HG03354 (cell line): Measurements from ENCODE around the gene RNF148.

Experiments used
- ATAC-seq: cut with Tn5 transposase; IDR thresholded peaks from one replicate; pipeline ENCODE4 v1.9.1; 2021; ENCODE audit warnings: mild to moderate bottlenecking; ENCODE audit not compliant: unreplicated experiment, poor library complexity, severe bottlenecking

Gene RNF148, protein sequence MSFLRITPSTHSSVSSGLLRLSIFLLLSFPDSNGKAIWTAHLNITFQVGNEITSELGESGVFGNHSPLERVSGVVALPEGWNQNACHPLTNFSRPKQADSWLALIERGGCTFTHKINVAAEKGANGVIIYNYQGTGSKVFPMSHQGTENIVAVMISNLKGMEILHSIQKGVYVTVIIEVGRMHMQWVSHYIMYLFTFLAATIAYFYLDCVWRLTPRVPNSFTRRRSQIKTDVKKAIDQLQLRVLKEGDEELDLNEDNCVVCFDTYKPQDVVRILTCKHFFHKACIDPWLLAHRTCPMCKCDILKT

DNA sequence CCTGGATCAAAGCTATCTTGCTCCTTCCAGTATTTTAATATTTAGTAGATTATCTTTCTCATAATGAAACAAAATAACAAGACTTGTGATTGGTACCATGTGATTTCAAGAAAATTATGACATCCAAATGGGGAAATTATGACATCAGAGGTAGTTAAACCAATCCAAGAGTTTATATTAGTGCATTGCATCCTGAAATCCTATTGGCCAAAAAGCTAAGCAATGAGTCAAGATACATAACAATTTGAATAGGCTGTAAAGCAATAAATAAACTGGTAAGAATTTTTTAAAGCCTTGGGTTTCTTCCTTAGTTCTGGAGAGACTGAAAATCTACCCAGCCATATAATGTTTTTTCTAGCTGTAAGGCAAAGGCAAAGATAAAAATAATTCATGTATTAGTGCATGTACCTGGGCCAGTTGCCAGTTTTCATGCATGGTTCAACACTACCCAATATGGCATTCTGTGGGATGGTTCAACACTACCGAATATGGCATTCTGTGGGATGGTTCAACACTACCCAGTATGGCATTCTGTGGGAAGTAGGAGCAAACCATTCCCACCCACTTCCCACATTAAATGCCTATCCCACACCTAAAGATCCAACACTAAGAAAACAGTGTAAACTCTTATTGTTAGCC is at the start of gene RNF148:
TSS of gene RNF148 (minus strand) at position 51 of the 639 bp plus-strand sequence. CDS start 172 bp downstream, outside the sequence.
- no peak for ATAC-seq

DNA sequence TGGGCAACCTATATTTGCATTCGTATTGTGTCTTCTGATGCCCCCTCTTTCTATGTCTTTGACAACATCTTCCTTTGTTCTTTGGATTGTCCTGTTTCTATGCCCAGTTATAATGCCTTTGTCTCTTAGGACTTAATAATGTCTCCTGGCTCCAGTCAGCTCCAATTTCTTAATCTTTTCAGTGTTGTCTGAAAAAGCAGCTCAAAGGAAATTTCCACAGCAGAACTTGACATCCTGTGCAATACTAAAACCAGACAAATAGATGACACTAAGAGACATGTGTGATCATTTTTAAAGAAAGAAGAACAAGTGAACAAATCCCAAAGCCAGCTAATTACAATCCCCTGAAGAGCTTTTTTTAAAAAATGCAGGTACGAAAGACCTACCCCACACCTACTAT is 47.7 kb upstream of the RNF148 start:
- ATAC-seq, result no peak

DNA sequence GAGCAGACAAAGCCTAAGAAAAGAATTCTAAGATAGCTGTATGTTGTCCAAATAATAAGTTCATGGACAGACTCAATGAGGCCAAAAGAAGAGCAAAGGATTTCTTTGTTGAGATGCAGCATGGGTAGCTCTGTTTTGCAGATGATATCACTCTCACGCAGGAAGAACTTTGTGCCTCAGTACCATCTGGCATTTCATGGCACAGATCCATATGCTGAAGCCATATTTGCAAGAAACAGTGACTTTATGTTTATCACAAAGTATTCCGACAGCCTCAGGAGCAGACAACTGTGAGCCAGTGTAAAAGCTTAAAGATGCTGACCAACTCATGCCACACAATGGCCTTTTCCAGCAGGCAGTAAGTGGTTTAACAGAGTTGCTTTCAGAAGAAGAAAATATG is 45.5 kb upstream of the RNF148 start:
- ATAC-seq, result no peak

DNA sequence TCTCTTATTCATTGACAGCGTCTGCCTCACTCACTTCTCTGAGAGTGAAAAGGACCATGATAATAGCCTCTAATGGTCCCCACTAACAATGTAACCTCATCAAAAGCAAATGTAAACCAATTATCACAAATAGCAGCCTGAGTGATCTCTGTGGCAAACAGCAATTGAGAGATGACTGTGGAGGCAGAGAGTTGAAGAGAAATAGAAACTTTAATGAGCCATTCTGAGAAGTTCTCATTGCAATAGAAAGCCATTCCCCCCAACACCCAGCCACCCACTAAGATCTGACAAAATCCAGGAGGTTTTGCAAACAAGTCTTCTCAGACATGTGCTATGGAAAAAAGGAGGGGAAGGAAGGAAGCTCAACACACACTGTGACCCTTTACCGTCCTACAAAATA is 44.2 kb upstream of the RNF148 start:
- ATAC-seq, result no peak

DNA sequence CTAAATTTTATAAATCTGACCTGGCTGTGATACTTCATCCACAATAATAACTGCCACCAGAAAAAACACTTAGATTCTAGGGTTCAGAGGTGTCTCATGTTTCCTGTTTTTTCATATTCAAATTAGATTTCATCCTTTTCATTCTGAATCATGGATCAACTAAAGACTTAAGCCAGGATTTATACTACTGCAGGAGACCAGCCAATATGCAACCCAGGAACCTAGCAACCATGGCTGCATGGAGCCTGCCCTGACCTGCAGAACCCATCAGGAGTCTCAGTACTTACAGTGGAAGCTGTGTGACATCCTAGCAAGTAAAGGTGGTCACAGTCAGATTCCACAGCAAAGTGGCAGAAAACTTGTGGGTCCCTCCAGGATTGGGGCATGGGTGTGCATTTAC is 40.5 kb upstream of the RNF148 start:
- no peak for ATAC-seq

DNA sequence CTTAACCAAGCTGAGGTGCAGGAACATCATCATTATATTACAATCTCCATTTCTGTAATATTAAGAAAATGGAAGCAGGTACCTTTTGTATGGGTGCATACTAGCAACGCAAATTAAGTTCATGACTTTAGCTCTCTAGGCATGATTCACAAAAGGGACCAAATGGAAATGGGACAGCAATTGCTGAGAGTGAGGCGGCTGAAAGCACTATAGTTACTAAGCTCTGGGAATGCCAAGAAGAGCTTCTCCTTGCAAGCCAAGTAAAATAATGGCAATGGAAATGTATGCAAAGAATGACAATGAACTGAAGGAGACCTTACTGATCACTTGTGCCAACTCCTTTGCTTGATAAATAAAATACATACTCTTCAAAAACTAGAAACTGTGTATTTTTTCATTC is 36.2 kb upstream of the RNF148 start:
- ATAC-seq, result no peak

DNA sequence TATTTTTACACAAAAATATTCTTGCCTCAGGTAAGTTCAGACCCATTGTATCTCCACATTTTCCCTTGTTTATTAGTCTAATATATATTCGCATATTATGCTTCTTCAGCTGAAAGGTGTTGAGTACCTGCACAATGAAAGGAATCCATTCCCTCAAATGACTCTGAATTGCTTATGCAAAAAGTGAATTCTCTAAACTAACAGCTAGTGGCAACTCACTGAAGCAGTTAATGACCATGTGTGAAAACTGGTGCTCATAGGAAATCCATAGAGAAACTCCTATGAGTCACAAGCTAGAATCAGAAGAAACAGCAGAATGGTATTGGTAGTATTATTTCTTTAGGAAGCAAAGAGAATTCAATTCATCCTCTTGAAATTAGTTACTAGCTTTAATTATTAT is 33.5 kb upstream of the RNF148 start:
- no peak for ATAC-seq

DNA sequence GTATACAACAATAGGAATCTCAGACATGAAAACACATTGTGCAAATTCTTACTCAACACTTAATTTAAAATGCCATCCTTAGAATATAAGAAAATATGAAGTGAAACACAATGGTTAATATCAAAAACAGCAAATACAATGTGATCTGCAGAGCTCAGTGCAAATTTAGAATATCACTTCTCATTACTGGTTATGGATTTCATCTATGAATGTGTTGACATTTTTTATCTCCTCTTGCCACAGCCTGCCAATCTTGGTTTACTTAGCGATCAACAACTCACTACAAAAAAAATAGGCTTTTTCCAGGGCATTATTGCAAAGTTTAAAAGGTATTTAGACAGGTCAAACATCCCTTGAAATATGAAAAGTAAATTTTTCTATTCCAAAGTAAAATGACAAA is 25.0 kb upstream of the RNF148 start:
- no peak for ATAC-seq

DNA sequence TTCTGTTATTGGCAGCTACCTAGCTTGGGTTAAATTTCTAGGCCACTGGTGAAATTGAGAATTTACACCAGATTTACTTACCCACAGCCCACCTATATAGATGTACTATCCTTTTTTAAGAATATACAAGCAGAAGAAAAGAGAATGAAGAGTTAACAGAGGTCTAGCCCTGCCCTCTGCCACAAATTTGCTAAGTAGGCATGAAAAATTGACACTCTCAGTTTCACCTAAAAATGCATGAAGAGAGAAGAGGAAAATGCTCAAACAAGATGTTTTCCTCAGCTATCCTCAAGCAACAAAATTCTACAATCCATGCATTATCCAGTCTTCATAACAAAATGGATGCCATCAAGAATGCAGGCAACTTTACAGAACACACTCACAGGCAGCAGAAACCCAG is 24.6 kb upstream of the RNF148 start:
- ATAC-seq, result no peak

DNA sequence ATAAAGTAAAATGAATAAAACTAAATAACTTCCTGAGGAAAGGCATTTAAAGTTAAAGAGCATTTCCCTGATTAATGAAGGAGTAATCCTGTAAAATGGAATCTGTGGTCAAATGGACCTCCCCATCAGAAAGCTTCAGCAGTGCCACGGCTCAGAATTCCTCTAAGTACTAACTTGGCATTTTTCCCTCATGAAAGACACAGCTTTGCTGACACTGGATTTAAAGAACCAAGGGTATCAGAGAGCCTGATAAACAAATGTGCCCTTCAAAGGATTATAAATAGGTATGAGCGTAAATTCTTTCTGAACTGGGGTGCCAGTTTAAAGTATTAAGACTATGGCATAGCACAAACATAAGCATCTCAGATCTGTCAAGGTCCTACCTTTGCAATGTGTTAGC is 24.2 kb upstream of the RNF148 start:
- ATAC-seq, result no peak

DNA sequence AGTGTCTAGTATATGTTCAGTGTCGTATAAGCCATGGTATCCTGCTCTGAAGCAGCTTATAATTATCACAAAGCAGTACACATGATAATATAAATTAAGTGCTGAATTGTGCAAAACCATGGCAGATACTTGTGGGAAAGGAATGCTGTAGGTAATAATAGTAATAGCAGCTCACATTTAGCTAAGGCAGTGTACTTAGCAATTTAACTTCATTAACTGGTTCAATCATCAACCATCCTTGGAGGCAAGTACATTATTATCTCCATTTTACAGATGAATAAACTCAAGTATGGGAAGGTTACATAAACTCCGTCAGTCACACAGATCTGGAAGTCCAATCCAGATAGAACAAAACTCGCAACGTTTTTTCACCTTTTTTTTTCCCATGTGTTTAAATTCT is 21.6 kb upstream of the RNF148 start:
- no peak for ATAC-seq

DNA sequence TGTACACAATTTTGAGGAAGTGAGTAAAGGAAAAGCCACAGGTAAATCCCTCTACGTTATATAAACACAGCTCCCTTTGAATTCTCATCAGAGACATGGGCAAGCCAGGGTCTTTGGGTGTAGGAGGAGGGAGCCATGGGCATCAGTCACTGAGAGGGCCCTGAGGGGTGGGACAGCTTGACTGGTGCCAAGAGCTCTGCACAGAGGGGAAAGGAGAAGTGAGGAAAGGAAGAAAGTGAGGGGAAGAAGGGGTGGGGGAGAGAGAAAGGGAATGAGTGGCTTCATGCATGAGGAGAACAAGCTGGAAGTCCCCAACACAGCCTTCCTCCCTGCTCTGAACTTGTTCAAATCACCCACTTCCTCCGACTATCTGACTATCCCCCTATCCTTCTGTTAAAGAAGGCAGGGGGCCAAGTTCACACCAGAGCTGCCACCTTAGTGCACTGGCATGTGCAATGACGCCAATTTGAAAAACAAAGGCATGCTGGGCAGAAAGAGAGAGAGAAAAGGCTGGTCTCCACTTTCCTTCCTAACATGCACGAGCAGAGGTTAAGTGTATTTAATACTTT is 16.4 kb upstream of the RNF148 start:
- ATAC-seq, result no peak

DNA sequence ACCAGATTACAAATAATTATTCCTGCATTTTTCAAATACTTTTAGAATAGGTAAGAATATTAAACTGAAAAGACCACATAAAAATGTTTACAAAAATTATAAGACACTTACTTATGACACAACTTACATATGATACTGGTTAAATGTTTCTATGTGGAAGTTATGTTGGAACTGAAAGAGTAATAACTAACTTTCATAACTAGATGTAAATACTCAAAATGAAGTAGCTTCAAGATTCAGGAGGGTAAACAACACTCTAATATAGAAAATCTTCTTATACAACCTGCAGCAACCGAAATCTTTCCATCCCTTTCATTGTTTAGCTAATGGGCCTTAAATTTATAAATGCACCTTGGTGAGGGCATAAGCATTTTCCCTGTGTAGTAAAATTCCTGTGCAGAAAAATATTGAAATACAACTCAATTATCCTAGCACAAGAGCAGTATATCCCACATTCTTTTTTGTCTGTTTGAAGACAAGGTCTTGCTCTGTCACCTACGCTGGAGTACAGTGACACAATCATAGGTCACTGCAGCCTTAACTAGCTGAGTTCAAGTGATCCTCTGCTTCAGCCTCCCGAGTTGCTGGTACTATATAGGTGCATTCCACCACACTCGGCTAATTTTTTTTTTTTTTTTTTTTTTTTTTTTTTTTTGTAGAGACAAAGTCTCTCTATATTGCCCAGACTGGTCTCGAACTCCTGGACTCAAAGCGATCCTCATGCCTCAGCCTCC is 14.8 kb upstream of the RNF148 start:
- no peak for ATAC-seq

DNA sequence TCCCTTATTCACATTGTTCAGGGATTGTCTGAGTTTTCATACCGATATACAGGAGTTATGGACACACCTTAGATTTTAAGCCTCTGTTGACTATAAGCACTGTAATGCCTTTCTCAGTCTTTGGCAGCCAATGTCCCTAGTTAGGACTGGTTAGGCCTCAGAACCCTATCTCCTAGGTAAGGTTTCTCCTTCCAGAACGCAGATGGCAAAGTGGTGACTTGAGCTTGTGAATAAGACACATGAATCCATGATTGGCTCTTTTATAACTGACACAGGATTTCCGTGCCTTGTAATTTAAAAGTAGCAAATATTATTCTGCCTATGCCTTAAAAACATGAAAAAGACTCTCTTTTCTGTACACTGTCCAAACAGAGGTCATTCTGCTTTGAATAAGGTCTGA is 12.5 kb upstream of the RNF148 start:
- ATAC-seq, result no peak

DNA sequence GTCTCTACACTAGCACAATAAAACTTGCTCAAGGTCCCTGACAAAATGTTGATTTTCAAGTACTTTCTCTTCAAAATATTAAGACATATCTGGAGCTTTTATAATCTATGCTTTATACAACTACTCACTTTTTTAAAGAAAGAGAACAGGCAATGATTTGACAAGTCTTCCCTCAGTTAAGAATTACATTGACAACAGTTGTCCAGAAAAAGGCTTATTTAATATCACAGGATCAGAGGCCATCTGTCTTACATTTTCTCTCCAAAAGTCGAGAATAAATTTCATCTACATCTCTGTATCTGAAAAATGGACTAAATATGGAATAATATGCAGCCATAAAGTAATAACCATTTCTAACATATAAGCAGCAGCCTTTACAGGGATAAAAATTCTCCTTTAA is 8.2 kb upstream of the RNF148 start:
- ATAC-seq, result no peak

DNA sequence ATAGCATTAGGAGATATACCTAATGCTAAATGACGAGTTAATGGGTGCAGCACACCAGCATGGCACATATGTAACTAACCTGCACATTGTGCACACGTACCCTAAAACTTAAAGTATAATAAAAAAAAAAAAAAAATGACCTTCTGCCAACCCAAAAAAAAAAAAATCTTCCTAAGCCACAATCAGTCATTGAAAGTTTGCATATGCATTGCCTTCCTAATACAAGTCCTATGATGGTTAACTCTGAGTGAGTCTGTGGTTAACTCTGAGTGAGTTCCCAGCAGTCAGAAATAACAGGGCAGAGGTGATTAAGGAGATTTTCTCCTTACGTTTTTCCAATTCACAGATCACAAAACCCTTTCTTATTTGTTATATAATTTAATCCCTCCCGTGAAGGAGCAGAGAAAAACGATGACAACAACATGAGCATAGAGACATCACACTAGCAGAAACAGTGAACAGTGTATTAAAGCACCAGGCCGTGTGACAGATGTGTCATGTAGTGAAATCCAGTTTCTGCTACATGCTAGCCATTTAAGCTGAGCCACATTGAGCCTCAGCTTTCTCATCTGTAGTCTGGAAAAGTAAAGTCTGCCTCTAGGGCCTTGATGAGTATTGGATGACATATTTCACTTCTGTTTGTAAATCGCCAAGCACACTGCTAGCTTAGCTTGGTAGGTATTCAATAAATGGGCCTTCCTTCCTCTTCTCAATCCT is 7.4 kb upstream of the RNF148 start:
- ATAC-seq, result no peak

DNA sequence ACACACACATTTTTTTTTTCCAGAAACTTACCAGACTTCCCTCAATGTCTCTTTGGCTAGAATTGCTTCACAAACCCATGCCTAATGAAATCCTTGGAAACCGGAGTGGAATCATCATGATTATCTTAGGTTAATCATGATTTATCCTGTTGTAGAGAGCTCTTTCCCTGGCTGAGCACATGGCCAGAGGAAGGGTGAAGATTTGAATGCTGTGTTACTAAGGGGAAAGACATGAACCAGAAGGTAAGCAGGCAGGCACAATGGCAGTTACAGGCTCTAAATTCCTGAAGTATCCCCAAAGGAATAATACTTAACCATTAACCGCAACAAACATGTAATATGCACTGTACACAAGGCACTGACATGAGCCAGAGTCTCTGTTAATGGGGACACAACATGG is 4.1 kb upstream of the RNF148 start:
- no peak for ATAC-seq

DNA sequence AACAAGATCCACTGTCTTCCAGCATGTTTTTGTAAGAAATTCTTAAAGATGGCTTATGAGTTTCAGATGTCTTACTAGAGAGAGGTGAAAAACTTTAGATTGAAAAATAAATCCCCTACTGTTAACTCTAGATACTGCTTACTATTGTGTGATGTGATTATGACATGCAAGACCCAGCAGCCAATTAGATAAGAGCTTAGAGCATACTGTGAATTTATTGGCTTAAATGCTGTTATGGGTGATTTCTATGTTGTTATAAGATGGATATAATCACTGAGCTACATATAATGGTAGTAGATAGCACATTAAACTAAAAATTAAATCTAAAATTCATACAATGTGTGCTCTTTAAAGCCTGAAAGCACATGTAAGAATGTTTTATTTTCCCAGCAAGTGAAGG is 3.7 kb downstream of the RNF148 start, which contains the start of gene RNF133:
TSS of gene RNF133 (minus strand) at position 101 of the 400 bp plus-strand sequence. CDS start 199 bp downstream, outside the sequence.
- ATAC-seq, result no peak

DNA sequence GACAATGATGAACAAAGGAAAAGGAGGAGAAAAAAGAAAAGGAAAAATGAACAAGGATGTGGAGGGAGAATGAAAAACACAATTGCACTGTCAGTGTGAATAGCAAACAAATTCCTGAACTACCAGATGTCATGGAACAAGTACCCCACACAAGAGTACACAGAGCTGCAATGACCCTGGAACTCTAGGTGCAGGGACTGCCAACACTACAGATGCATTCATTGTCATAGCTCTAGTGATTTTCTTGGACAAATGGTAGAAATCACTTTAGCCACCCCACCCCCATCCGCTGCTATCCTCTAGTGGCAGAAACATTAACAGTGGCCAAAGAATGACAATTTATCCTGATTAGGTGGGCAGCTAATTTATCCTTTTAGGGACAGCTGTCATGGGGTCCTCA is 6.9 kb downstream of the RNF148 start:
- ATAC-seq, result no peak

DNA sequence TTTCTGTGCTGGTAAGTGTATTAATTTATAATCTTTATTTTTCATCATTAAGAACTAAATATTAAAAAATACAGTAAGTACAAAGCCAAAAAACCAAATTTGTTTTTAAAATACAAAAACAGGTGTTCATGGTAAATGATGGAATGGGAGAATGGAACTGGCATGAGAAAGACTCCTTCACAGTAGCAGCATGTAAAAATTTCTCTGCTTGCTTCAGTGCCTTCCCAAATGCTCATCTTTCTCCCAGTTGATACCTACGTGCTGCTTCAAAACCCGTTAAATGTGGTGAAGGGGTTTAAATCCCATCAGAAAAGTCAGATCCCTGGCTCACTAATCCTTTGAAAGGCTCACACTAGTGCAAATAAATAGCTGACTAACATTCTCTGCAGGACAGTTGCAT is 8.0 kb downstream of the RNF148 start:
- no peak for ATAC-seq
